MM.1S (cell line): Measurements from ENCODE around the gene PDZRN4.
A peak's percentile ranks its signal among the peaks of the same experiment; 100 is the strongest.

Source experiments
- DNase-seq: peaks from one replicate; pipeline ENCODE4 v3.0.0-alpha.2; 2015
- H2AFZ ChIP-seq: fragments of 300-600 bp; sonication (generic); 2 replicates; pipeline ENCODE4 v1.6.0; 2016; ENCODE audit warnings: antibody characterized with exemption, low read length
- H3F3A ChIP-seq: fragments of 300-600 bp; sonication (generic); 2 replicates; pipeline ENCODE4 v1.6.1; 2016; ENCODE audit warnings: mild to moderate bottlenecking, antibody characterized with exemption, low read length, moderate library complexity, mixed read lengths; ENCODE audit not compliant: insufficient read depth
- H3K27ac ChIP-seq: fragments of 300-600 bp; sonication (generic); 2 replicates; pipeline ENCODE4 v1.5.1; 2016; ENCODE audit warnings: mild to moderate bottlenecking, low read length
- H3K27me3 ChIP-seq: fragments of 300-600 bp; sonication (generic); replicated peaks from 2 replicates; pipeline ENCODE4 v1.6.0; 2016; ENCODE audit warnings: low read length; ENCODE audit not compliant: insufficient read depth
- H3K36me3 ChIP-seq: fragments of 300-600 bp; sonication (generic); replicated peaks from 2 replicates; pipeline ENCODE4 v1.6.1; 2016; ENCODE audit warnings: mild to moderate bottlenecking, low read length, mixed read lengths; ENCODE audit not compliant: insufficient read depth
- H3K4me1 ChIP-seq: fragments of 300-600 bp; sonication (generic); 2 replicates; pipeline ENCODE4 v1.6.1; 2016; ENCODE audit warnings: low read length, mixed read lengths
- H3K4me2 ChIP-seq: fragments of 300-600 bp; sonication (generic); 2 replicates; pipeline ENCODE4 v1.6.0; 2016; ENCODE audit warnings: low read depth, low read length
- H3K4me3 ChIP-seq: fragments of 300-600 bp; sonication (generic); 2 replicates; pipeline ENCODE4 v1.5.1; 2016; ENCODE audit warnings: low read length, mixed read lengths
- H3K79me2 ChIP-seq: fragments of 300-600 bp; sonication (generic); 2 replicates; pipeline ENCODE4 v1.6.1; 2016; ENCODE audit warnings: mixed run types, low read length, mixed read lengths
- H3K9ac ChIP-seq: fragments of 300-600 bp; sonication (generic); 2 replicates; pipeline ENCODE4 v1.6.1; 2016; ENCODE audit warnings: low read length, mixed read lengths
- H3K9me2 ChIP-seq: fragments of 300-600 bp; sonication (generic); replicated peaks from 2 replicates; pipeline ENCODE4 v1.6.1; 2016; ENCODE audit warnings: mild to moderate bottlenecking, low read length, mixed read lengths; ENCODE audit not compliant: insufficient read depth
- H3K9me3 ChIP-seq: fragments of 300-600 bp; sonication (generic); replicated peaks from 2 replicates; pipeline ENCODE4 v1.6.1; 2016; ENCODE audit warnings: mild to moderate bottlenecking, low read length, mixed read lengths; ENCODE audit not compliant: insufficient read depth
- H4K20me1 ChIP-seq: fragments of 300-600 bp; sonication (generic); 2 replicates; pipeline ENCODE4 v1.6.1; 2016; ENCODE audit warnings: mild to moderate bottlenecking, low read length, moderate library complexity, mixed read lengths; ENCODE audit not compliant: insufficient read depth
- EZH2 ChIP-seq: fragments of 300-600 bp; sonication (generic); optimal IDR thresholded peaks from 2 replicates; pipeline ENCODE3; 2017; ENCODE audit warnings: low read depth, mild to moderate bottlenecking, antibody characterized with exemption, low read length, mixed read lengths
- EZH2phosphoT487 ChIP-seq: fragments of 300-600 bp; sonication (generic); IDR thresholded peaks from 2 replicates; pipeline ENCODE4 v1.6.1; 2018; ENCODE audit warnings: antibody characterized with exemption, low read length
- TF ChIP-seq, protein P1 (sequence below): fragments of 300-600 bp; sonication (generic); IDR thresholded peaks from 2 replicates; pipeline ENCODE4 v1.5.1; 2016; ENCODE audit warnings: antibody characterized with exemption, low read length, mixed read lengths

Gene PDZRN4

GRCh38 chr12:41514021-41514777 lies 326.1 kb downstream of the PDZRN4 start:
- no peak overlapping the region for H3K9ac ChIP-seq
- no peak overlapping the region for H3K4me3 ChIP-seq
- H2AFZ ChIP-seq = no peak overlapping the region
- peak; percentile 16 for DNase-seq
- H3K36me3 ChIP-seq = no peaks in the 10 kb centered on the region
- no peaks in the 10 kb centered on the region for H3F3A ChIP-seq
- H3K4me1 ChIP-seq = peaks cover 14% of the 10 kb centered on the region; the same call in 1 of the 2 replicates
- TF ChIP-seq, protein P1, sequence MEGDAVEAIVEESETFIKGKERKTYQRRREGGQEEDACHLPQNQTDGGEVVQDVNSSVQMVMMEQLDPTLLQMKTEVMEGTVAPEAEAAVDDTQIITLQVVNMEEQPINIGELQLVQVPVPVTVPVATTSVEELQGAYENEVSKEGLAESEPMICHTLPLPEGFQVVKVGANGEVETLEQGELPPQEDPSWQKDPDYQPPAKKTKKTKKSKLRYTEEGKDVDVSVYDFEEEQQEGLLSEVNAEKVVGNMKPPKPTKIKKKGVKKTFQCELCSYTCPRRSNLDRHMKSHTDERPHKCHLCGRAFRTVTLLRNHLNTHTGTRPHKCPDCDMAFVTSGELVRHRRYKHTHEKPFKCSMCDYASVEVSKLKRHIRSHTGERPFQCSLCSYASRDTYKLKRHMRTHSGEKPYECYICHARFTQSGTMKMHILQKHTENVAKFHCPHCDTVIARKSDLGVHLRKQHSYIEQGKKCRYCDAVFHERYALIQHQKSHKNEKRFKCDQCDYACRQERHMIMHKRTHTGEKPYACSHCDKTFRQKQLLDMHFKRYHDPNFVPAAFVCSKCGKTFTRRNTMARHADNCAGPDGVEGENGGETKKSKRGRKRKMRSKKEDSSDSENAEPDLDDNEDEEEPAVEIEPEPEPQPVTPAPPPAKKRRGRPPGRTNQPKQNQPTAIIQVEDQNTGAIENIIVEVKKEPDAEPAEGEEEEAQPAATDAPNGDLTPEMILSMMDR = no peak
- TF ChIP-seq EZH2phosphoT487 (no peak), EZH2 (no peak)
- no peaks in the 10 kb centered on the region for H4K20me1 ChIP-seq
- no peaks in the 10 kb centered on the region for H3K9me2 ChIP-seq
- peak overlapping the region; percentile 15; the same call in 1 of the 2 replicates for H3K4me2 ChIP-seq
- H3K9me3 ChIP-seq = no peaks in the 10 kb centered on the region
- no peaks in the 10 kb centered on the region for H3K79me2 ChIP-seq
- H3K27ac ChIP-seq = no peak overlapping the region
- H3K27me3 ChIP-seq = no peaks in the 10 kb centered on the region

DNA sequence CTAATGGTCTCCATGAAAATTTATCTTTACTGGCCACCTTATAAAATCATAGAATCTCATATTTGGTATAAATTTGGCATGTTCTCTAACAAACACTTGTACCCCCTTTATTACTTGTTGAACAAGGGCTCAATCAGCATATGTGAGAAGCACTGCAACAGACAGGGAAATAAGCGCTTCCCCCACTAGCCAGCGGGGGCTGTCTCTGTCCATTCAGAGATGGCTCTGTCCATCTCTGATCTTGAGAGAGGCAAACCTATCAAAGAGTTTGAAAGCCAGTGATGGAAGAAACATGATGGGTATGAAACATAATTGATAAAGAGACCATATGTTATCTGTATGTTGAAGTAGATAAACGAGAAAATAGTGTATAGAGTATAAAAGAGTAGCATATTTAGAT lies 326.8 kb downstream of the PDZRN4 start:
- H3K9ac ChIP-seq = no peak overlapping the region
- DNase-seq = no peak
- no peak overlapping the region for H3K4me3 ChIP-seq
- H3K4me1 ChIP-seq = peaks cover 14% of the 10 kb centered on the region; the same call in 1 of the 2 replicates
- H3K9me2 ChIP-seq = no peaks in the 10 kb centered on the region
- no peaks in the 10 kb centered on the region for H3K36me3 ChIP-seq
- H3K27ac ChIP-seq = no peak overlapping the region
- H4K20me1 ChIP-seq = no peaks in the 10 kb centered on the region
- H3K27me3 ChIP-seq = no peaks in the 10 kb centered on the region
- no peaks in the 10 kb centered on the region for H3K9me3 ChIP-seq
- no peak overlapping the region for H3K4me2 ChIP-seq
- H2AFZ ChIP-seq = no peak overlapping the region
- TF ChIP-seq, protein P1 = peak; percentile 27; the same call in 1 of the 2 replicates
- TF ChIP-seq EZH2 (no peak), EZH2phosphoT487 (no peak)
- no peaks in the 10 kb centered on the region for H3F3A ChIP-seq
- no peaks in the 10 kb centered on the region for H3K79me2 ChIP-seq

DNA sequence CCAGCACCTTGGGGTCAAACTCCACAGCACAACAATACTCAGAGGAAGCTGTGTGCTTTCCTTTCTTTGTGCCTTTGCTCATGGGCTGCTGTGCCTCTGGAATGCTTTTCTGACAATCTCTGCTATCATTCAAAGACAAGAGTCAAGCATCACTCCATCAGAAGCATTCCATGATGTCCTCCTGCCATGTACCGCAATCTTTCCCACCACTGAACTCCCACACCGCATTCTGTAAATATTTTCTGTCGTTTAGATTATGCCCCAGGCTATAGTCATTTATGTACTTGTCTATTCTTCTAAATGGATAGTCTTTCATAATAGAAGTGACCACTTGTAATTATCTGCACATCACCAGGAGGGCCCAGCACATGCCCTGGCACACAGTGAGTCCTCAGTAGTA lies 327.8 kb downstream of the PDZRN4 start:
- Histone ChIP-seq H3K4me2 (no peak overlapping the region), H2AFZ (no peak overlapping the region), H3K9me2 (no peaks in the 10 kb centered on the region), H3K4me3 (no peak overlapping the region), H3K27me3 (no peaks in the 10 kb centered on the region), H3K9me3 (no peaks in the 10 kb centered on the region), H3K9ac (no peak overlapping the region), H3K27ac (no peak overlapping the region), H3K36me3 (no peaks in the 10 kb centered on the region), H4K20me1 (no peaks in the 10 kb centered on the region), H3K4me1 (0 out of 2 replicates have a peak, but pooled peaks cover 8% of the 10 kb centered on the region), H3K79me2 (no peaks in the 10 kb centered on the region), H3F3A (no peaks in the 10 kb centered on the region)
- DNase-seq = no peak
- TF ChIP-seq EZH2phosphoT487 (no peak), EZH2 (no peak)
- TF ChIP-seq, protein P1 = no peak
